HEK293 (cell line): ENCODE measurements around the gene NDST1.

ENCODE experiments used
- CTCF ChIP-seq: fragments of 450-650 bp; formaldehyde crosslinking; IDR thresholded peaks from 2 replicates; pipeline ENCODE4 v1.5.1; 2016; ENCODE audit warnings: missing biosample characterization, missing genetic modification characterization
- ZBTB49 ChIP-seq: fragments of 450-650 bp; formaldehyde crosslinking; IDR thresholded peaks from 2 replicates; pipeline ENCODE4 v1.5.1; 2016; ENCODE audit warnings: missing biosample characterization, missing genetic modification characterization, low read depth
- ZFP3 ChIP-seq: fragments of 450-650 bp; formaldehyde crosslinking; IDR thresholded peaks from 2 replicates; pipeline ENCODE4 v1.5.1; 2016; ENCODE audit warnings: low read depth, missing biosample characterization, missing genetic modification characterization

- no peak for TF ChIP-seq ZBTB49 (tag by site-specific recombination)
- no peak for TF ChIP-seq CTCF (tag by site-specific recombination)
- no peak for TF ChIP-seq ZFP3 (tag by site-specific recombination)
Measured at GRCh38 chr5:150541397-150541675, 33.4 kb downstream of the NDST1 start.
